Vagina (tissue), 2 donors: Measurements from ENCODE around the gene CACNG5. TPM values are rescaled to one million over a fixed set of nuclear protein-coding genes. Genes with fewer than 3 reads are reported as not detected.

Source experiments
- DNase-seq, 2 donors: peaks; one replicate each; pipeline ENCODE4 v3.0.0-alpha.2; 2017; ENCODE audit errors: extremely low spot score in 2 of 2
- H3K27ac ChIP-seq: fragments of 200-600 bp; sonication (generic); one replicate; pipeline ENCODE4 v1.5.1; 2019
- H3K27me3 ChIP-seq: fragments of 200-600 bp; sonication (generic); one replicate; pipeline ENCODE4 v1.5.1; 2019
- H3K36me3 ChIP-seq, 2 donors: fragments of 200-600 bp; sonication (generic); one replicate each; pipeline ENCODE4 v1.5.1; 2017 to 2019
- H3K4me1 ChIP-seq: fragments of 200-600 bp; sonication (generic); one replicate; pipeline ENCODE4 v1.5.1; 2019
- H3K4me3 ChIP-seq, 2 donors: fragments of 200-600 bp; sonication (generic); 1 replicate in 1 of 2; 2 replicates in 1 of 2; pipeline ENCODE4 v1.5.1; 2016 to 2019
- H3K9me3 ChIP-seq: fragments of 200-600 bp; sonication (generic); one replicate; pipeline ENCODE4 v1.5.1; 2019
- POLR2A ChIP-seq, 2 donors: fragments of 450-650 bp; IDR thresholded peaks; one replicate each; pipeline ENCODE4 v1.6.1; 2017; ENCODE audit warnings: antibody characterized with exemption in 2 of 2, mild to moderate bottlenecking in 2 of 2, moderate library complexity in 2 of 2
- POLR2AphosphoS5 ChIP-seq, 2 donors: sonication (generic); formaldehyde crosslinking; IDR thresholded peaks; one replicate each; pipeline ENCODE4 v1.9.0; 2017; ENCODE audit warnings: antibody characterized with exemption in 2 of 2, mild to moderate bottlenecking in 2 of 2, low read depth in 1 of 2; ENCODE audit not compliant: insufficient read depth in 1 of 2
- intact Hi-C: fragments of 100-400 bp; cut with DNase I; formaldehyde crosslinking; loops from one replicate; pipeline ENCODE4 v1.15.1; 2023
- total RNA-seq: library from RNA; depleted of rRNA; stranded (reverse); fragments of >200 nt; gene quantifications from one replicate; pipeline ENCODE4 v1.2.3, GENCODE V29; 2016
- TF ChIP-seq, protein P1 (sequence below), 3 experiments: fragments of 450-650 bp in 2 of 3; fragments of 200-600 bp in 1 of 3; sonication (generic) in 1 of 3; IDR thresholded peaks; one replicate each; pipeline ENCODE4 v1.5.1; 2017 to 2019; ENCODE audit warnings: antibody characterized with exemption in 3 of 3, mild to moderate bottlenecking in 2 of 3, moderate library complexity in 2 of 3

The CACNG5 gene
- total RNA-seq, 1 donor from 2014 or later = not detected

DNA sequence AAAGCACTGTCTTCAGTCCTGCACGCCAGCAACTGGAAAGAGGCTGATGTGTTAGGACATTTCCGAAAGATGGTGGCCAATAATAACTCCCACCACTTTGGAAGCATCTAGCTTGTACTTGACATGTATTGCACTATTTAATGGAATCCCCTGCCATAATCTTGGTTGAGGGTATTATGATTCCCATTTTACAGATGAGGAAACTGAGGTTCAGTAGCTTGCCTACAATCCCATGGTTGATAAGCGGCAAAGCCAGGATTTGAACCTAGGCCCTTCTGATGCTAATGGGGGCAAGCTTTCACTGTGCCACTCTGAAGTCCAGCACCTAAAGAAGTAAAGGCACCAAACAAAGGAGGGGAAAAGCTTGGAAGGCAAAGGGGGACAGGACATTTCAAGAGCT lies 8.0 kb downstream of the CACNG5 start:
- no peak for DNase-seq
- H3K27me3 ChIP-seq = no peaks in the 10 kb centered on the region
- H3K36me3 ChIP-seq = no peaks in the 10 kb centered on the region
- intact Hi-C loops = no loop called here
- no peak overlapping the region for H3K27ac ChIP-seq
- H3K9me3 ChIP-seq = no peaks in the 10 kb centered on the region
- TF ChIP-seq, protein P1, sequence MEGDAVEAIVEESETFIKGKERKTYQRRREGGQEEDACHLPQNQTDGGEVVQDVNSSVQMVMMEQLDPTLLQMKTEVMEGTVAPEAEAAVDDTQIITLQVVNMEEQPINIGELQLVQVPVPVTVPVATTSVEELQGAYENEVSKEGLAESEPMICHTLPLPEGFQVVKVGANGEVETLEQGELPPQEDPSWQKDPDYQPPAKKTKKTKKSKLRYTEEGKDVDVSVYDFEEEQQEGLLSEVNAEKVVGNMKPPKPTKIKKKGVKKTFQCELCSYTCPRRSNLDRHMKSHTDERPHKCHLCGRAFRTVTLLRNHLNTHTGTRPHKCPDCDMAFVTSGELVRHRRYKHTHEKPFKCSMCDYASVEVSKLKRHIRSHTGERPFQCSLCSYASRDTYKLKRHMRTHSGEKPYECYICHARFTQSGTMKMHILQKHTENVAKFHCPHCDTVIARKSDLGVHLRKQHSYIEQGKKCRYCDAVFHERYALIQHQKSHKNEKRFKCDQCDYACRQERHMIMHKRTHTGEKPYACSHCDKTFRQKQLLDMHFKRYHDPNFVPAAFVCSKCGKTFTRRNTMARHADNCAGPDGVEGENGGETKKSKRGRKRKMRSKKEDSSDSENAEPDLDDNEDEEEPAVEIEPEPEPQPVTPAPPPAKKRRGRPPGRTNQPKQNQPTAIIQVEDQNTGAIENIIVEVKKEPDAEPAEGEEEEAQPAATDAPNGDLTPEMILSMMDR (IDR thresholded peaks at IDR 0.05) = no peak
- no peak for TF ChIP-seq POLR2A (IDR thresholded peaks at IDR 0.05)
- no peak for TF ChIP-seq POLR2AphosphoS5 (IDR thresholded peaks at IDR 0.05; ENCODE audit: insufficient read depth in 1 of 2, low read depth in 1 of 2)
- H3K4me3 ChIP-seq = no peak overlapping the region
- H3K4me1 ChIP-seq = no peaks in the 10 kb centered on the region

- no peaks in the 10 kb centered on the region for H3K4me1 ChIP-seq
- no peaks in the 10 kb centered on the region for H3K36me3 ChIP-seq
- no peaks in the 10 kb centered on the region for H3K9me3 ChIP-seq
- TF ChIP-seq POLR2AphosphoS5 (IDR thresholded peaks at IDR 0.05; ENCODE audit: insufficient read depth in 1 of 2, low read depth in 1 of 2) = no peak
- TF ChIP-seq, protein P1 (IDR thresholded peaks at IDR 0.05) = no peak
- no peak for TF ChIP-seq POLR2A (IDR thresholded peaks at IDR 0.05)
- no peak overlapping the region for H3K27ac ChIP-seq
- intact Hi-C loops = no loop called here
- no peak overlapping the region for H3K4me3 ChIP-seq
- DNase-seq = peak in 1 of 2 donors; percentile 77
- H3K27me3 ChIP-seq = no peaks in the 10 kb centered on the region
These were observed 8.7 kb downstream of the CACNG5 start for GRCh38 chr17:66843627-66844026.

DNA sequence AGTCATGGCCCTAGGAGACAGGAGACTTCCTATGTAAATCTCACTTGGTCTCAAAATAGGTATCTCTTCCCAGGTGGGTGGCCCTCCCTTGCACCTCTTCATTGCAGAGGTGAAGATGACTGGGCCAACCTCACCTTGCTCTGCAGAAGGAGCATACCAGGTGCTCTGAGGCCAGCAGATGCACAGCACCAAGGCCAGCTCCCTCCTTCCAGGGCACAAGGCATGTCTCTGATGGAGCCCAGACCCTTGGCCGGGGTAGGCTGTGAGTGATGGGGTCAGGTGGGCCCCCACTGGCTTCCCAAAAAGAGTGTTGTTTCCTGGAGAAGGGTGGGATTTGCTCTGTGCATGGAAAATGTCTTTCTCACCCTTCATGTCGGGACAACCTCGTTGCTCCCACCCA lies 12.8 kb downstream of the CACNG5 start:
- Histone ChIP-seq H3K9me3 (no peaks in the 10 kb centered on the region), H3K27me3 (no peaks in the 10 kb centered on the region), H3K27ac (no peak overlapping the region), H3K4me1 (no peaks in the 10 kb centered on the region), H3K4me3 (no peak overlapping the region), H3K36me3 (no peaks in the 10 kb centered on the region)
- intact Hi-C loops = no loop called here
- no peak for DNase-seq
- TF ChIP-seq POLR2AphosphoS5 (IDR thresholded peaks at IDR 0.05; ENCODE audit: insufficient read depth in 1 of 2, low read depth in 1 of 2) (no peak), POLR2A (IDR thresholded peaks at IDR 0.05) (no peak)
- TF ChIP-seq, protein P1 (IDR thresholded peaks at IDR 0.05) = no peak

DNA sequence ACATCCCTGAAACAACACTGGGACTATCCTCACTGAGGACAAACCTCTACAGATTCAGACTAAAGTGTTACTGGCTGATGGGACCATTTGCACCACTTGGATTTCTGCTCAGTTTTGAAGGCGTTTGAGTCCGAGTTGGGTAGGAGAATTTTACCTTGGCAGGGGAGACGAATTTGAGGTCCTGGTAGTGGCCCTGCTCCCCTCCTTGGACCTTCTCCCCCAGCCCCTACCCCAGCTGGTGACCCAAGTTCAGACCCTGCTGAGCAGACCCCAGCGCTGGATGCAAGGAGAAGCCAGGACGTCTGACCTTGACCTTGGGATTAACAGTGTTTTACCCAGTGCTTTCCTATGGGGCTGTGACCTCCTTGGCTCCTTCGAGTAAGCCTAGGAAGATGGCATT lies 13.6 kb downstream of the CACNG5 start:
- Histone ChIP-seq H3K27ac (no peak overlapping the region), H3K9me3 (no peaks in the 10 kb centered on the region), H3K36me3 (no peaks in the 10 kb centered on the region), H3K4me1 (no peaks in the 10 kb centered on the region), H3K27me3 (no peaks in the 10 kb centered on the region), H3K4me3 (no peak overlapping the region)
- intact Hi-C loops = no loop called here
- TF ChIP-seq, protein P1 (IDR thresholded peaks at IDR 0.05) = no peak
- TF ChIP-seq POLR2AphosphoS5 (IDR thresholded peaks at IDR 0.05; ENCODE audit: insufficient read depth in 1 of 2, low read depth in 1 of 2) (no peak), POLR2A (IDR thresholded peaks at IDR 0.05) (no peak)
- peak in 1 of 2 donors; percentile 58 for DNase-seq

- Histone ChIP-seq H3K9me3 (no peaks in the 10 kb centered on the region), H3K36me3 (no peaks in the 10 kb centered on the region), H3K4me1 (no peaks in the 10 kb centered on the region), H3K27me3 (no peaks in the 10 kb centered on the region), H3K27ac (no peak overlapping the region), H3K4me3 (no peak overlapping the region)
- TF ChIP-seq, protein P1 (IDR thresholded peaks at IDR 0.05) = no peak
- TF ChIP-seq POLR2AphosphoS5 (IDR thresholded peaks at IDR 0.05; ENCODE audit: insufficient read depth in 1 of 2, low read depth in 1 of 2) = no peak
- no peak for TF ChIP-seq POLR2A (IDR thresholded peaks at IDR 0.05)
- DNase-seq = peak in 1 of 2 donors; percentile 90
- intact Hi-C loops = no loop called here
These were observed 14.2 kb downstream of the CACNG5 start for GRCh38 chr17:66849032-66849655.
